ENCODE results near the gene RBM7. TPM values are rescaled to one million over a fixed set of nuclear protein-coding genes. Genes with fewer than 3 reads are reported as not detected.
A peak's percentile ranks its signal among the peaks of the same experiment; 100 is the strongest.

Gene RBM7
- total RNA-seq, 2 donors from 2014 or later, result 46.8 to 56.4 TPM

DNA sequence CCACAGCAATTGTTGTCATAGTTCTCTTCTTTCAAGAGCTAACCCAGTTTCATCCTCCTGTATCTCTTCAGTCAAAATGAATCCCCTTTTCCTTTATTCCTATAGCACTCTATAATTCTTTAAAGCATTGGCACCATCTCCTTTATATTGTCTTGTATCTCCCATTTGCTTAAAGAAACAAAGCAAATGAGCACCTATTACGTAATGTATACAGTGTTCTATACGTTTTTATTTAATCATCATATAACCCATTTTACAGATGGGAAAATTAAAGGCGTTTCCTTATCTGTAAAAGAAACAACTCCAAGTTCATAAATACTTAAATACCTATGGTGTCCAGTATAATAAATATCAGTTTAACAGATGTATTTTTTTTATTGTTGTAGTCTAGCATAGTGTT, 32.4 kb downstream of the RBM7 start:
- Mint-ChIP-seq H3K4me1 (peaks cover 20% of the 10 kb centered on the region), H3K4me3 (no peak overlapping the region), H3K36me3 (ENCODE audit: low read depth) (peaks cover 11% of the 10 kb centered on the region), H3K27me3 (ENCODE audit: insufficient read depth) (no peaks in the 10 kb centered on the region), H3K9me3 (peaks cover 11% of the 10 kb centered on the region), H3K27ac (no peak overlapping the region)
- H3K36me3 ChIP-seq (ENCODE audit: control insufficient read depth, insufficient read depth, low read length), result no peaks in the 10 kb centered on the region
- no peak overlapping the region for H3K27ac ChIP-seq (ENCODE audit: low read depth, low read length)
- WGBS, 2 experiments (ENCODE audit: insufficient coverage in 1 of 2, insufficient read length in 1 of 2), result 96 to 100% methylated on average over 2 of the region's 3 CpGs
- H3K9me3 ChIP-seq (ENCODE audit: control insufficient read depth, low read length), result peaks cover 16% of the 10 kb centered on the region
- H3K4me1 ChIP-seq (ENCODE audit: control insufficient read depth, insufficient read depth, low read length), result peaks cover 11% of the 10 kb centered on the region
- H3K27me3 ChIP-seq (ENCODE audit: control insufficient read depth, insufficient read depth, low read length, poor library complexity, severe bottlenecking), result no peaks in the 10 kb centered on the region
- no peak overlapping the region for H3K9ac ChIP-seq (ENCODE audit: extremely low read depth, low read length, poor library complexity, severe bottlenecking)
- H3K4me3 ChIP-seq (ENCODE audit: low read length), result no peak overlapping the region
- no peak for DNase-seq
- TF ChIP-seq, protein P1, sequence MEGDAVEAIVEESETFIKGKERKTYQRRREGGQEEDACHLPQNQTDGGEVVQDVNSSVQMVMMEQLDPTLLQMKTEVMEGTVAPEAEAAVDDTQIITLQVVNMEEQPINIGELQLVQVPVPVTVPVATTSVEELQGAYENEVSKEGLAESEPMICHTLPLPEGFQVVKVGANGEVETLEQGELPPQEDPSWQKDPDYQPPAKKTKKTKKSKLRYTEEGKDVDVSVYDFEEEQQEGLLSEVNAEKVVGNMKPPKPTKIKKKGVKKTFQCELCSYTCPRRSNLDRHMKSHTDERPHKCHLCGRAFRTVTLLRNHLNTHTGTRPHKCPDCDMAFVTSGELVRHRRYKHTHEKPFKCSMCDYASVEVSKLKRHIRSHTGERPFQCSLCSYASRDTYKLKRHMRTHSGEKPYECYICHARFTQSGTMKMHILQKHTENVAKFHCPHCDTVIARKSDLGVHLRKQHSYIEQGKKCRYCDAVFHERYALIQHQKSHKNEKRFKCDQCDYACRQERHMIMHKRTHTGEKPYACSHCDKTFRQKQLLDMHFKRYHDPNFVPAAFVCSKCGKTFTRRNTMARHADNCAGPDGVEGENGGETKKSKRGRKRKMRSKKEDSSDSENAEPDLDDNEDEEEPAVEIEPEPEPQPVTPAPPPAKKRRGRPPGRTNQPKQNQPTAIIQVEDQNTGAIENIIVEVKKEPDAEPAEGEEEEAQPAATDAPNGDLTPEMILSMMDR (conservative IDR thresholded peaks at IDR 0.05), result no peak

DNA sequence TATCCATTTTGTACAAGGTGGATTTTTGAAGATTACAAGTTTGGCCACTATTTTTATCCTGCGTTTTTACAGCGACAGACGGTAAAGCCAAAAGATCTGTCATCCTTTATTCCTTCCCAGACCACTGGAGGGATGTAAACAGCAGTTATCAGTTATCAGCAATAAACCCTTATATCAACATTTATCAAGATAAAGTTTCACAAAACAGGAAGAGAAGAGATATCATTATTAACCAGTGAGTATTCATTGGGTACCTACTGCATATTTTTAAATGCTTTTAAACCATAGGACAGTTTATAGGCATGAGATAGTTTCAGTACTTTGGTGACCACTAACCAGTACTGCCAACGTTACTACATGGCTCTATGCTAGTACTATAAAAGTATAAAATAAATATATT, 32.9 kb downstream of the RBM7 start:
- H3K27me3 Mint-ChIP-seq (ENCODE audit: insufficient read depth), result no peaks in the 10 kb centered on the region

DNA sequence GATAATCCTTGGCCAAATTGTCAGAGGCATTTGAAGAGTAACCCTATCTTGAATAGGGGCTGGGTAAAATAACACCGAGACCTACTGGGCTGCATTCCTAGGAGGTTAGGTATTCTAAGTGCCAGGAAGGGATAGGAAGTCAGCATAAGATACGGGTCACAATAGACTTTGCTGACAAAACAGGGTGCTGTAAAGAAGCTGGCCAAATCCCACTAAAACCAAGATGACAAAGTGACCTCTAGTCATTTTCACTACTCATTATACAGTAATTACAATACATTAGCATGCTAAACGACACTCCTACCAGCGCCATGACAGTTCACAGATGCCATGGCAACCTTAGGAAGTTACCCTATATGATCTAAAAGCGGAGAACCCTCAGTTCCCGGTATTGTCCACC, 37.8 kb downstream of the RBM7 start:
- DNase-seq, result peak; percentile 73
- H3K9me3 Mint-ChIP-seq, result peaks cover 11% of the 10 kb centered on the region
- no peak overlapping the region for H3K27ac ChIP-seq (ENCODE audit: low read depth, low read length)
- H3K36me3 Mint-ChIP-seq (ENCODE audit: low read depth), result peaks cover 15% of the 10 kb centered on the region
- H3K4me3 Mint-ChIP-seq, result peak overlapping the region; percentile 99
- no peaks in the 10 kb centered on the region for H3K27me3 Mint-ChIP-seq (ENCODE audit: insufficient read depth)
- TF ChIP-seq, protein P1 (conservative IDR thresholded peaks at IDR 0.05), result no peak
- H3K4me3 ChIP-seq (ENCODE audit: low read length), result peak overlapping the region; percentile 95
- H3K9me3 ChIP-seq (ENCODE audit: control insufficient read depth, low read length), result peaks cover 16% of the 10 kb centered on the region
- H3K36me3 ChIP-seq (ENCODE audit: control insufficient read depth, insufficient read depth, low read length), result peaks cover 3% of the 10 kb centered on the region
- H3K27me3 ChIP-seq (ENCODE audit: control insufficient read depth, insufficient read depth, low read length, poor library complexity, severe bottlenecking), result no peaks in the 10 kb centered on the region
- peaks cover 4% of the 10 kb centered on the region for H3K4me1 ChIP-seq (ENCODE audit: control insufficient read depth, insufficient read depth, low read length)
- H3K4me1 Mint-ChIP-seq, result peaks cover 42% of the 10 kb centered on the region
- peak overlapping the region; percentile 95 for H3K27ac Mint-ChIP-seq
- WGBS, 2 experiments (ENCODE audit: insufficient coverage in 1 of 2, insufficient read length in 1 of 2), result 47 to 52% methylated on average over 5 to 6 of the region's 6 CpGs
- H3K9ac ChIP-seq (ENCODE audit: extremely low read depth, low read length, poor library complexity, severe bottlenecking), result peak overlapping the region; percentile 81

More for the DNA sequence above, 32.9 kb downstream of the RBM7 start:
- Mint-ChIP-seq H3K27ac (no peak overlapping the region), H3K4me1 (peaks cover 25% of the 10 kb centered on the region), H3K36me3 (ENCODE audit: low read depth) (peaks cover 11% of the 10 kb centered on the region), H3K4me3 (no peak overlapping the region), H3K9me3 (peaks cover 11% of the 10 kb centered on the region)
- 82% methylated on average over 3 of the region's 4 CpGs; no CpG with 5 or more reads in 1 of the 2 experiments for WGBS, 2 experiments (ENCODE audit: insufficient coverage in 1 of 2, insufficient read length in 1 of 2)
- Histone ChIP-seq H3K9ac (ENCODE audit: extremely low read depth, low read length, poor library complexity, severe bottlenecking) (no peak overlapping the region), H3K9me3 (ENCODE audit: control insufficient read depth, low read length) (peaks cover 16% of the 10 kb centered on the region), H3K27me3 (ENCODE audit: control insufficient read depth, insufficient read depth, low read length, poor library complexity, severe bottlenecking) (no peaks in the 10 kb centered on the region), H3K36me3 (ENCODE audit: control insufficient read depth, insufficient read depth, low read length) (no peaks in the 10 kb centered on the region), H3K4me1 (ENCODE audit: control insufficient read depth, insufficient read depth, low read length) (peaks cover 11% of the 10 kb centered on the region), H3K27ac (ENCODE audit: low read depth, low read length) (no peak overlapping the region), H3K4me3 (ENCODE audit: low read length) (no peak overlapping the region)
- no peak for DNase-seq
- TF ChIP-seq, protein P1 (conservative IDR thresholded peaks at IDR 0.05), result peak; percentile 41
